Measurements from ENCODE around the gene PPM1G.
A peak's percentile ranks its signal among the peaks of the same experiment; 100 is the strongest.

Gene PPM1G

GRCh38 chr2:27412419-27413152 lies 3.2 kb upstream of the PPM1G start:
- no peak for DNase-seq (ENCODE audit: low spot score)

DNA sequence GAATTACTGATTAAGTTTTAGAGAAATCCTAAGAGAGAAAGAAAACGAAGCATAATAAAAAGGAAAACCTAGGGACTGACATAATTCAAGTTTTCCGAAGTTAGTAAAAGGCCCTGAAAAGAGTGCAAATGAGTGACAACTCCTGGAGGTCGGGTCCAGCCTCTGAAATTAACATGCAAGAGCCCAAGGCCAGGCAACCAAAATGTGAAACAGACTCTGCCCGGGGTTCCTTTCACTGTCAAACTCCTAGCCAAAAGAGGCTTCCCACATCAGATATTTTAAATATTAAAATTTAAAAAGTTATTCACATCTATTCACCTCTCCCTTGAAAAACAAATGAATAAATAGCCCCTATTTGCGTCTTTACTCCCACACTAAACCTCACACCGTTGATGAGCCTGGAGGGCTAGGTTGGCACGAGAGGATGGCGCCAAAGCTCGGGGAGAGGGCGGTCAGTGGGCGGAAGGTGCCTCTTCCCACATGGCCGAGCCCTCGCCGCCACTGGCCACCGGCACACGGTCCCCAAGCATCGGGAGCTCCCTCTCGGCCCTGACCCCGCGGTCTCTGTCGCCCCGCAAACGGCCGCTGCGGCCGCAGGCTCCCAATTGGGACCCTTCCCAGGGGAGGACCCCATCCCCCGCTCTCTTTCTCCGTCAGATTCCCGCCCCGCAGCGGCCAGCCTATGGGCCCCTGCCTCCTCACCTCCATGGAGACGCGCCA lies 630 bp downstream of the PPM1G start:
- peak; percentile 16 for DNase-seq (ENCODE audit: low spot score)

- DNase-seq (ENCODE audit: low spot score) = peak; percentile 63
Measured at GRCh38 chr2:27407798-27408491, 1.4 kb downstream of the PPM1G start.

DNA sequence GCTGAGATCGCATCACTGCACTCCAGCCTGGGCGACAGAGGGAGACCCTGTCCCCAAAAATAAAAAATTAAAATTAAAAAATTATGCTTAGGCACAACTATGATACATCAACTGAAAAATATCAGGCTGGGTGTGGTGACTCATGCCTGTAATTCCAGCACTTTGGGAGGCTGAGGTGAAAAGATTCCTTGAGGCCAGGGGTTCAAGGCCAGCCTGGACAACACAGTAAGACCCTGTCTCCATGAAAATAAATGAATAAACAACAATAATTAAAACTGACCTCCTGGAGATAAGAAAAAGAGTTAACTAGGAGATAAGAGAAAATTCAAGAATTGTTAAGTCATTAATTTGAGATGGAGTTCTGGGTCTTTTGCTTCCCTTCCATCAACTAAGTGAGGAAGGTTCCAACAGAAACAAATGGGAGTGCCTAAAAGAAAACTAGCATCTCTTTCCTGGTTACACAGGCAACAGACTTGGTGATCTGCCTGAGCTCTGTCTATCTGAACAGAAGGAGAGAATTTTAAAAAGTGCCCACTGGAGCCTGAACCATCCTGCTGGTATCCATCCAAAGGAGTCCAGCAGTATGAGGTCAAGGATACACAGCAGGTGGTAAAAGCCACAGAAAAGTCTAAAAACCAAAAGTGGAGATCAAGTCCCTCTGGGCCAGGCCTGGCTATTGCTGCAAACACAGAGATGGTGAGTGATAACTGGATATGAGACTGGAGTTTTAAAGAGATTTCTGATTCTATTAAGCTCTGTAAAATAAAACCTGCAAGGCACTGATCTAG lies 8.8 kb downstream of the PPM1G start:
- DNase-seq (ENCODE audit: low spot score) = no peak

DNA sequence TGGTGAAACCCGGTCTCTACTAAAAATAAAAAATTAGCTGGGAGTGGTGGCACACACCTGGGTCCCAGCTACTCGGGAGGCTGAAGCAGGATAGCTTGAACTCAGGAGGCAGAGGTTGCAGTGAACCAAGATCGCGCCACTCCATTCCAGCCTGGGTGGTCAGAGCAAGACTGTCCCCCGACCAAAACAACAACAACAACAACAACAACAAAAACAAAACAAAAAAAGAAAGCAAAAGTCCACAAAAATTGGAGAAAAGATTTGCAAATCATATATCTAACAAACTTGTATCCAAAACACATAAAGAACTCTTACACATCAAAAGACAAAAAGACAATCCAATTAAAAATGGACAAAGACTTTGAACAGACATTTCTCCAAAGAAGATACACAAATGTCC lies 10.4 kb downstream of the PPM1G start:
- no peak for DNase-seq (ENCODE audit: low spot score)

- DNase-seq (ENCODE audit: low spot score) = no peak
Measured at GRCh38 chr2:27393225-27393624, 16.2 kb downstream of the PPM1G start.

- no peak for DNase-seq (ENCODE audit: low spot score)
Measured at GRCh38 chr2:27390822-27391679, 18.3 kb downstream of the PPM1G start.

- DNase-seq (ENCODE audit: low spot score) = no peak
Measured at GRCh38 chr2:27381577-27382181, 27.7 kb downstream of the PPM1G start.

GRCh38 chr2:27380626-27381545 lies 28.5 kb downstream of the PPM1G start, which contains the start of gene ZNF513:
TSS of gene ZNF513 (minus strand) at chr2:27380734. CDS start at chr2:27380526, 208 bp downstream.
- DNase-seq (ENCODE audit: low spot score) = peak; percentile 94

DNA sequence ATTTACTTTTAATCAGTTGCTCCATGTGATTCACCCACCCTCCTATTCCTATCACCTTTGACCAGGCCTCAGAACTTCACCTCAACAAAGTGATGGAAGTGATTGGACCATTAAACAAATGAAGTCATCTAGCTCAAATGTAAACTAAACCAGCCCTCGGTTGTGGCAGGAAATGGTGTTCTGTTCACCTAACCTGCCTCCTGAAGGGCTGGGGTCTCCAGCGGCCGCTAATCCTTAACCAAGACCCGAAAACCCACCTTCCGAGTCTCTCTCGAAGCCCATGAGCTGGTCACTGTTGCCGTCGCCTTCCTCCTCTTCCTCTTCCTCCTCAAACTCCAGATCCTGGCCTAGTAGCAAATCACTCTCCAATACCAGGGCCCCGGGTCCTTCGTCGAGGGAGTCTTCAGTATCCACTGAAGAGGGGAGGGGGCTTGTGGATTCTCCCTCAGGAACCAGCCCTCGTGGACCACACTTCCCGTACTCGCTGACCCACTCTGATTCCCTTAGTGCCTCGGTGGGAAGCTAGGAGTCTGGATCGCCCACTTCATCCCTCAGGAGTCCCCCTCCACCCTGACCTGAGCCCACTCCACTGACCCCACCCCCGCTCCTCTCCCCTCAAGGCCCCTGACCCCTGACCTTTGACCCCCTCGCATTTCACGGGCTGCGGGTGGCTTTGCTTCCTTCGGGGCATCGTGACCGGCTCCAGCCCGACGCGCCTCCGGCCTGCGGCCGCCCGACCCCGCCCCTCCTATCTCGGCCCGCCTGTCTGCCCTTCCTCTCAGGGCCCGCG lies 29.4 kb downstream of the PPM1G start:
- DNase-seq (ENCODE audit: low spot score) = peak; percentile 77

GRCh38 chr2:27379383-27379835 lies 30.0 kb downstream of the PPM1G start:
- DNase-seq (ENCODE audit: low spot score) = no peak

GRCh38 chr2:27378809-27379290 lies 30.5 kb downstream of the PPM1G start:
- no peak for DNase-seq (ENCODE audit: low spot score)

GRCh38 chr2:27378096-27378808 lies 31.1 kb downstream of the PPM1G start:
- DNase-seq (ENCODE audit: low spot score) = peak; percentile 67

DNA sequence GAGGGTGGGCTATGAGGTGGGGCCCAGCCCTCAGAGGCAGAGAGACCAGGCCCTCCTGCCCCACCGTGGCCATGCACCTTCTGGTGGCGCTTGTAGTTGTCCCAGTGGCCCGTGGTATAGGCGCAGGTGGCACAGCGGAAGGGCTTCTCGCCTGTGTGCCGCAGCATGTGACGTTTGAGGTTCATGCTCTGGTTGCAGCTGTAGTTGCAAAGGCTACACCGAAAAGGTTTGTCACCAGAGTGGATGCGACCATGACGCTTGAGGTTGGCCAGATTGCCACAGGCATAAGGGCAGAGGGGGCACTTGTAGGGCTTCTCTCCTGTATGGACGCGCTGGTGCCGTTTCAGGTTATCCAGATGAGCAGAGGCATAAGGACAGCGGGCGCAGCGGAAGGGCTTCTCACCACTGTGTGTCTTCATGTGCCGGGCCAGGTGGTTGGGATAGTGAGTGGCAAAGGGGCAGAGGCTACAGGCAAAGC lies 31.7 kb downstream of the PPM1G start:
- no peak for DNase-seq (ENCODE audit: low spot score)

DNA sequence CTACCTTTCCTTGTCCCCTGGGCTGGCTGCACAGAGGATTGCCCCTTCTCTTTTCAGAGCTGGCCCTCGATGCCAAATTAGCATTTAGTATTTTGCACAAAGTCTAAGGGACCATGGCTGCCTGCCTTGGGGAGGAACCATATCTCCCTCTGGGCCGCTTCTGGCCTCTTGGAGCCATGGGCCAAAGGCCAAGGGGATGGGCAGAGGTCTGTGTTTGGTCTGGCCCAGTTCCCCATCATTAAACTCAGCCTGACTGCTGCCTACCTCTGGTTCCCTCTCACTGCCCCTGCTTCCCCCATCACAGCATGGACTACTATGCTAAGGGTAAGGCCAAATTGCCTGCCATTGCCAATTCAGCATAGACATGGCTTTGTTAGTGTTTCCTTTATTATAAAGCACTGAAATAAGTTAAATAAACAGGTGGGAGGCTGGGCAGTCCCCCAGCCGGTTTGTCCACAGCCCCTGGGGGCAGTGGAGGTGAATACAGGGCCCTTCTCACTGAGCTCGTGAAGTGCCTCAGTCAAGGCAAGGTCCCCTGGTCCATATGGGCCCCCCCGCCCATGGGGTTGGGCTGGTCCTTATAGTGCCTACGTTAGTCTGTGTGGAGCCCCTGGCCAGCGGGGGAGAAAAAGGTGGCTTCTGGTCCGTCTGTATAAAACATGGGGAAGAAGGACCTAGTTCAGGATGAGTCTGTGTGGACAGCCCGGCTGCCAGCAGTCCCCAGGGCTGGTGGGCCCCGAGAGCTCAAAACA lies 32.3 kb downstream of the PPM1G start:
- DNase-seq (ENCODE audit: low spot score) = no peak

- DNase-seq (ENCODE audit: low spot score) = no peak
Measured at GRCh38 chr2:27376151-27376865, 33.1 kb downstream of the PPM1G start.
